ENCODE data around the gene GANAB. TPM values are rescaled to one million over a fixed set of nuclear protein-coding genes. Genes with fewer than 3 reads are reported as not detected.
"Not testable (repeated sequence)": the region's sequence is repeated elsewhere in the genome, so short reads cannot be mapped to it uniquely, and the experiment has no call there.

The GANAB gene
- total RNA-seq, 3 donors from 2014 or later (not counting 1 experiment from before 2014, with no cell fraction given), result 236 to 275 (median 246) TPM

- H3K27me3 ChIP-seq (ENCODE audit: control insufficient read depth, insufficient read depth, low read length), result no peaks in the 10 kb centered on the region
- no peaks in the 10 kb centered on the region for H3K9me3 ChIP-seq (ENCODE audit: control insufficient read depth, insufficient read depth, low read length)
- TF ChIP-seq CTCF (IDR thresholded peaks at IDR 0.05), result no peak
- no peaks in the 10 kb centered on the region for H3K36me3 ChIP-seq (ENCODE audit: control insufficient read depth, insufficient read depth, low read length)
- Mint-ChIP-seq H3K36me3 (no peaks in the 10 kb centered on the region), H3K27me3 (ENCODE audit: low read depth in 2 of 2) (peaks cover 0 to 3% of the 10 kb centered on the region in 2 donors), H3K4me1 (peaks cover 15% of the 10 kb centered on the region in 2 donors), H3K4me3 (peak overlapping the region; percentile 31), H3K9me3 (no peaks in the 10 kb centered on the region), H3K27ac (no peak overlapping the region)
- H3K27ac ChIP-seq (ENCODE audit: low read length), result no peak overlapping the region
- ATAC-seq (no peak), DNase-seq (no peak)
- intact Hi-C loops (cut with micrococcal nuclease), result no loop called here
- 59% methylated on average over 5 of the region's 5 CpGs for WGBS (ENCODE audit: insufficient coverage)
- H3K4me3 ChIP-seq (ENCODE audit: low read length), result no peak overlapping the region
- H3K4me1 ChIP-seq (ENCODE audit: control insufficient read depth, insufficient read depth, low read length), result peaks cover 14% of the 10 kb centered on the region
Measured at GRCh38 chr11:62656796-62657429, 10.5 kb upstream of the GANAB start.

GRCh38 chr11:62654297-62654696, 7.9 kb upstream of the GANAB start:
- 94% methylated on average over 7 of the region's 11 CpGs for WGBS (ENCODE audit: insufficient coverage)
- intact Hi-C loops (cut with micrococcal nuclease), result no loop called here
- H3K4me1 ChIP-seq (ENCODE audit: control insufficient read depth, insufficient read depth, low read length), result peaks cover 22% of the 10 kb centered on the region
- no peaks in the 10 kb centered on the region for H3K36me3 Mint-ChIP-seq
- H3K4me3 ChIP-seq (ENCODE audit: low read length), result no peak overlapping the region
- DNase-seq, result peak in 1 of 2 donors; percentile 5
- H3K4me3 Mint-ChIP-seq, result peak overlapping the region; percentile 52
- H3K4me1 Mint-ChIP-seq, result peaks cover 15 to 17% of the 10 kb centered on the region in 2 donors
- H3K9me3 ChIP-seq (ENCODE audit: control insufficient read depth, insufficient read depth, low read length), result no peaks in the 10 kb centered on the region
- peaks cover 6% of the 10 kb centered on the region for H3K36me3 ChIP-seq (ENCODE audit: control insufficient read depth, insufficient read depth, low read length)
- H3K27me3 Mint-ChIP-seq (ENCODE audit: low read depth in 2 of 2), result peaks cover 0 to 3% of the 10 kb centered on the region in 2 donors
- H3K9me3 Mint-ChIP-seq, result no peaks in the 10 kb centered on the region
- ATAC-seq, result no peak
- H3K27me3 ChIP-seq (ENCODE audit: control insufficient read depth, insufficient read depth, low read length), result no peaks in the 10 kb centered on the region
- no peak overlapping the region for H3K27ac ChIP-seq (ENCODE audit: low read length)
- H3K27ac Mint-ChIP-seq, result peak overlapping the region; percentile 98 to 99
- TF ChIP-seq CTCF (IDR thresholded peaks at IDR 0.05), result no peak

- H3K27ac Mint-ChIP-seq, result peak overlapping the region; percentile 98 to 99
- peak in 2 of 3 donors; percentile 2 to 6 for ATAC-seq
- H3K36me3 Mint-ChIP-seq, result no peaks in the 10 kb centered on the region
- WGBS (ENCODE audit: insufficient coverage), result 39% methylated on average over 15 of the region's 16 CpGs
- H3K4me1 Mint-ChIP-seq, result peaks cover 15 to 17% of the 10 kb centered on the region in 2 donors
- intact Hi-C loops (cut with micrococcal nuclease), result no loop called here
- peak in 1 of 2 donors; percentile 44 for DNase-seq
- H3K27ac ChIP-seq (ENCODE audit: low read length), result peak overlapping the region; percentile 83
- peaks cover 24% of the 10 kb centered on the region for H3K36me3 ChIP-seq (ENCODE audit: control insufficient read depth, insufficient read depth, low read length)
- H3K9me3 ChIP-seq (ENCODE audit: control insufficient read depth, insufficient read depth, low read length), result no peaks in the 10 kb centered on the region
- peaks cover 24% of the 10 kb centered on the region for H3K4me1 ChIP-seq (ENCODE audit: control insufficient read depth, insufficient read depth, low read length)
- H3K4me3 Mint-ChIP-seq, result peak overlapping the region; percentile 99
- TF ChIP-seq CTCF (IDR thresholded peaks at IDR 0.05), result no peak
- H3K27me3 Mint-ChIP-seq (ENCODE audit: low read depth in 2 of 2), result peaks cover 0 to 3% of the 10 kb centered on the region in 2 donors
- H3K27me3 ChIP-seq (ENCODE audit: control insufficient read depth, insufficient read depth, low read length), result no peaks in the 10 kb centered on the region
- H3K4me3 ChIP-seq (ENCODE audit: low read length), result peak overlapping the region; percentile 90
- no peaks in the 10 kb centered on the region for H3K9me3 Mint-ChIP-seq
Measured at GRCh38 chr11:62652161-62653006, 6.0 kb upstream of the GANAB start.

- H3K36me3 Mint-ChIP-seq; ATAC-seq; H3K4me3 ChIP-seq (ENCODE audit: low read length); H3K9me3 ChIP-seq (ENCODE audit: control insufficient read depth, insufficient read depth, low read length); DNase-seq; H3K4me3 Mint-ChIP-seq; H3K27me3 ChIP-seq (ENCODE audit: control insufficient read depth, insufficient read depth, low read length); H3K27ac ChIP-seq (ENCODE audit: low read length); H3K27me3 Mint-ChIP-seq (ENCODE audit: low read depth in 2 of 2); H3K27ac Mint-ChIP-seq; intact Hi-C loops (cut with micrococcal nuclease); H3K9me3 Mint-ChIP-seq: not testable (repeated sequence)
- H3K4me1 ChIP-seq (ENCODE audit: control insufficient read depth, insufficient read depth, low read length), result peaks cover 40% of the 10 kb centered on the region
- peaks cover 23 to 29% of the 10 kb centered on the region in 2 donors for H3K4me1 Mint-ChIP-seq
- 95% methylated on average over 12 of the region's 12 CpGs for WGBS (ENCODE audit: insufficient coverage)
- H3K36me3 ChIP-seq (ENCODE audit: control insufficient read depth, insufficient read depth, low read length), result peaks cover 24% of the 10 kb centered on the region
Measured at GRCh38 chr11:62650283-62650682, 3.9 kb upstream of the GANAB start.
